Measurements from ENCODE around the gene PDCD4. TPM values are rescaled to one million over a fixed set of nuclear protein-coding genes. Genes with fewer than 3 reads are reported as not detected.

Gene PDCD4
- total and polyA plus RNA-seq, 2 of the 13 experiments (the other 11 are each of a cell fraction or from before 2014, with no cell fraction given) = 22.8 to 56.2 TPM

DNA sequence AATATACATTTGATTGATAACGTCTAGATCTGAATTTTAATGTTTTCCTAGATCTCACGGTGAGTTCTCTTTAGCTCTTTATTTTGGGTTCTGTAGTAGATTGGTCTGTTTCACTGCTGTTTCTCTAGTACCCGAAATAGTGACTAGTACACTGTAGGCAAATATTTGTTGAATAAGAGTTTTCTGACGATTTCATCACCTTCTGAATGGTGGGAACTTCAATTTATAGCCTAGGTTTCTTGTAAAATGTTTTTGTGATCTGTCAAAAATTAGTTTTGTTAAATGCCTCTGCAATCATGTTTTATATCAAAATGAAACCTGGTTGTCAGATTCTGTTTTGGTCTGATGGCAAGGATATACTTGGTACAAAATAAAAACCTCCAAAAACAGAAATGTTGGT, 10.2 kb downstream of the PDCD4 start (continued):
- TF ChIP-seq, protein P1, sequence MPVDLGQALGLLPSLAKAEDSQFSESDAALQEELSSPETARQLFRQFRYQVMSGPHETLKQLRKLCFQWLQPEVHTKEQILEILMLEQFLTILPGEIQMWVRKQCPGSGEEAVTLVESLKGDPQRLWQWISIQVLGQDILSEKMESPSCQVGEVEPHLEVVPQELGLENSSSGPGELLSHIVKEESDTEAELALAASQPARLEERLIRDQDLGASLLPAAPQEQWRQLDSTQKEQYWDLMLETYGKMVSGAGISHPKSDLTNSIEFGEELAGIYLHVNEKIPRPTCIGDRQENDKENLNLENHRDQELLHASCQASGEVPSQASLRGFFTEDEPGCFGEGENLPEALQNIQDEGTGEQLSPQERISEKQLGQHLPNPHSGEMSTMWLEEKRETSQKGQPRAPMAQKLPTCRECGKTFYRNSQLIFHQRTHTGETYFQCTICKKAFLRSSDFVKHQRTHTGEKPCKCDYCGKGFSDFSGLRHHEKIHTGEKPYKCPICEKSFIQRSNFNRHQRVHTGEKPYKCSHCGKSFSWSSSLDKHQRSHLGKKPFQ (CRISPR knock-in tag; IDR thresholded peaks at IDR 0.05; ENCODE audit: insufficient replicate concordance) = no peak

DNA sequence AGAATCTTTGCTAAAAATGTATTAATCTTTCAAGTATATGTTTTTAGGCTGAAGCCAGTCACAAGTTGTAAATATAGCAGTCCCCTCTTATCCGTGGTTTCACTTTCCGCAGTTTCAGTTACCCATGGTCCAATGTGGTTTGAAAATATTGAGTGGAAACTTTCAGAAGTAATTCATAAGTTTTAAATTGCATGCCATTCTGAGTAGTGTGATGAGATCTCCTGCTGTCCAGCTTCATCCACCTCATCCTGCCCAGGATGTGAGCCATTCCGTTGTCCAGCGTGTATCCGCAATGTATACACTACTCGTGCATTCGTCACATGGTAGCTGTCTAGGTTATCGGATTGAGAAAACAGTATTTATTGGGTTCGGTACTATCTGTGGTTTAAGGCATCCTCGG, 12.2 kb downstream of the PDCD4 start:
- Histone ChIP-seq H3K4me2 (ENCODE audit: low read depth, low read length) (no peak overlapping the region), H3K9ac (ENCODE audit: insufficient read depth, low read depth, low read length) (no peak overlapping the region), H4K20me1 (ENCODE audit: insufficient read depth, low read length) (no peaks in the 10 kb centered on the region), H3K79me2 (ENCODE audit: insufficient read depth, low read length) (no peaks in the 10 kb centered on the region), H3K36me3 (replicated peaks in 1 of 2; ENCODE audit: control insufficient read depth in 1 of 2, insufficient read depth in 2 of 2, low read length in 2 of 2) (peaks cover 2 to 50% of the 10 kb centered on the region in 2 experiments; a peak in 4 of 5 replicates), H3K27me3 (ENCODE audit: control insufficient read depth in 1 of 2, insufficient read depth in 2 of 2, low read length in 2 of 2) (no peaks in the 10 kb centered on the region), H3K9me3 (ENCODE audit: low read length) (no peaks in the 10 kb centered on the region), H2AFZ (ENCODE audit: low read length) (no peak overlapping the region), H3K4me3 (replicated peaks in 1 of 3; ENCODE audit: insufficient read depth in 1 of 3, low read depth in 2 of 3, low read length in 3 of 3) (no peak overlapping the region), H3K4me1 (ENCODE audit: insufficient read depth, low read length) (peaks cover 8% of the 10 kb centered on the region), H3K27ac (ENCODE audit: extremely low read length, insufficient read depth, low read length) (no peak overlapping the region)
- no peak for FAIRE-seq
- ATAC-seq = no peak
- in situ Hi-C loops (cut with HindIII; ENCODE audit: extremely low pct_ligation_motif_present, low pct_unique_long_range_greater_than_20kb) = loop anchor here (25.0 kb wide), 1 partner anchor 272 kb away; no protein-coding TSS in a partner anchor
- POLR2A ChIA-PET = interaction anchor here (0.8 kb wide), 1 partner anchor 59 kb away, joined by 3 read pairs; no protein-coding TSS in a partner anchor
- CTCF ChIA-PET (ENCODE audit: low intra/inter-chr PET ratio, low total read pairs) = no interaction called here
- WGBS (ENCODE audit: low lambda C conversion rate) = 100% methylated on average over 10 of the region's 10 CpGs
- no peak for DNase-seq (ENCODE audit: low spot score)
- BruUV-seq (replicated peaks) = no TSS peak
- intact Hi-C loops (cut with micrococcal nuclease; ENCODE audit: unreplicated experiment) = no loop called here
- no peak for TF ChIP-seq SP2 (CRISPR knock-in tag; IDR thresholded peaks at IDR 0.05)
- TF ChIP-seq ZNF878 (CRISPR knock-in tag; IDR thresholded peaks at IDR 0.05) = no peak
- TF ChIP-seq KMT2A (CRISPR knock-in tag; IDR thresholded peaks at IDR 0.05) = no peak
- TF ChIP-seq, protein P2, sequence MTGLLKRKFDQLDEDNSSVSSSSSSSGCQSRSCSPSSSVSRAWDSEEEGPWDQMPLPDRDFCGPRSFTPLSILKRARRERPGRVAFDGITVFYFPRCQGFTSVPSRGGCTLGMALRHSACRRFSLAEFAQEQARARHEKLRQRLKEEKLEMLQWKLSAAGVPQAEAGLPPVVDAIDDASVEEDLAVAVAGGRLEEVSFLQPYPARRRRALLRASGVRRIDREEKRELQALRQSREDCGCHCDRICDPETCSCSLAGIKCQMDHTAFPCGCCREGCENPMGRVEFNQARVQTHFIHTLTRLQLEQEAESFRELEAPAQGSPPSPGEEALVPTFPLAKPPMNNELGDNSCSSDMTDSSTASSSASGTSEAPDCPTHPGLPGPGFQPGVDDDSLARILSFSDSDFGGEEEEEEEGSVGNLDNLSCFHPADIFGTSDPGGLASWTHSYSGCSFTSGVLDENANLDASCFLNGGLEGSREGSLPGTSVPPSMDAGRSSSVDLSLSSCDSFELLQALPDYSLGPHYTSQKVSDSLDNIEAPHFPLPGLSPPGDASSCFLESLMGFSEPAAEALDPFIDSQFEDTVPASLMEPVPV (CRISPR knock-in tag; IDR thresholded peaks at IDR 0.05) = no peak
- TF ChIP-seq POGZ (CRISPR knock-in tag; IDR thresholded peaks at IDR 0.05) = no peak
- TF ChIP-seq KAT2B (IDR thresholded peaks at IDR 0.05; ENCODE audit: borderline replicate concordance, low read depth, low read length) = no peak
- no peak for TF ChIP-seq BRCA1 (CRISPR knock-in tag; IDR thresholded peaks at IDR 0.05)
- TF ChIP-seq BORCS8-MEF2B (CRISPR knock-in tag; IDR thresholded peaks at IDR 0.05) = no peak
- TF ChIP-seq, protein P3, sequence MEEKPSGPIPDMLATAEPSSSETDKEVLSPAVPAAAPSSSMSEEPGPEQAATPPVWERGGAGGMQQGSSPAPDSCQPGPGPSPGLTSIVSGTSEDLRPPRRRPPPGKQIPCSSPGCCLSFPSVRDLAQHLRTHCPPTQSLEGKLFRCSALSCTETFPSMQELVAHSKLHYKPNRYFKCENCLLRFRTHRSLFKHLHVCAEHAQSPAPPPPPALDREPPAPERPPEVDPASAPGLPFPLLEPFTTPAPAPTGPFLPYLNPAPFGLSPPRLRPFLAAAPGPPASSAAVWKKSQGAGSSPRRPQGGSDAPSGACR (CRISPR knock-in tag; IDR thresholded peaks at IDR 0.05) = no peak
- TF ChIP-seq ONECUT2 (CRISPR knock-in tag; IDR thresholded peaks at IDR 0.05) = no peak
- no peak for TF ChIP-seq ZSCAN25 (CRISPR knock-in tag; IDR thresholded peaks at IDR 0.05)
- TF ChIP-seq FOXK1 (CRISPR knock-in tag; IDR thresholded peaks at IDR 0.05; ENCODE audit: borderline replicate concordance, low read depth) = no peak
- TF ChIP-seq NFIC (IDR thresholded peaks at IDR 0.05; ENCODE audit: low read length) = no peak
- TF ChIP-seq, protein P4, sequence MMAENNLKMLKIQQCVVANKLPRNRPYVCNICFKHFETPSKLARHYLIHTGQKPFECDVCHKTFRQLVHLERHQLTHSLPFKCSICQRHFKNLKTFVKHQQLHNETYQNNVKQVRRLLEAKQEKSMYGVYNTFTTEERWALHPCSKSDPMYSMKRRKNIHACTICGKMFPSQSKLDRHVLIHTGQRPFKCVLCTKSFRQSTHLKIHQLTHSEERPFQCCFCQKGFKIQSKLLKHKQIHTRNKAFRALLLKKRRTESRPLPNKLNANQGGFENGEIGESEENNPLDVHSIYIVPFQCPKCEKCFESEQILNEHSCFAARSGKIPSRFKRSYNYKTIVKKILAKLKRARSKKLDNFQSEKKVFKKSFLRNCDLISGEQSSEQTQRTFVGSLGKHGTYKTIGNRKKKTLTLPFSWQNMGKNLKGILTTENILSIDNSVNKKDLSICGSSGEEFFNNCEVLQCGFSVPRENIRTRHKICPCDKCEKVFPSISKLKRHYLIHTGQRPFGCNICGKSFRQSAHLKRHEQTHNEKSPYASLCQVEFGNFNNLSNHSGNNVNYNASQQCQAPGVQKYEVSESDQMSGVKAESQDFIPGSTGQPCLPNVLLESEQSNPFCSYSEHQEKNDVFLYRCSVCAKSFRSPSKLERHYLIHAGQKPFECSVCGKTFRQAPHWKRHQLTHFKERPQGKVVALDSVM (CRISPR knock-in tag; IDR thresholded peaks at IDR 0.05) = no peak
- no peak for TF ChIP-seq ZNF589 (CRISPR knock-in tag; conservative IDR thresholded peaks at IDR 0.05)
- TF ChIP-seq ZNF136 (CRISPR knock-in tag; IDR thresholded peaks at IDR 0.05; ENCODE audit: low read depth) = no peak
- no peak for TF ChIP-seq AGO1 (IDR thresholded peaks at IDR 0.05; ENCODE audit: low read depth, low read length, poor library complexity, severe bottlenecking)
